Stimulated activated CD8-positive, alpha-beta memory T cell treated with anti-CD3 and anti-CD28 coated beads, Interleukin-7, amount 100 ng/mL, for 4 hours (primary cell): ENCODE measurements around the gene AHNAK.

Source experiments
- DNase-seq, 2 donors: peaks; one replicate each; pipeline ENCODE4 v3.0.0-alpha.2; 2020; ENCODE audit warnings: low read depth in 2 of 2

Gene AHNAK

DNA sequence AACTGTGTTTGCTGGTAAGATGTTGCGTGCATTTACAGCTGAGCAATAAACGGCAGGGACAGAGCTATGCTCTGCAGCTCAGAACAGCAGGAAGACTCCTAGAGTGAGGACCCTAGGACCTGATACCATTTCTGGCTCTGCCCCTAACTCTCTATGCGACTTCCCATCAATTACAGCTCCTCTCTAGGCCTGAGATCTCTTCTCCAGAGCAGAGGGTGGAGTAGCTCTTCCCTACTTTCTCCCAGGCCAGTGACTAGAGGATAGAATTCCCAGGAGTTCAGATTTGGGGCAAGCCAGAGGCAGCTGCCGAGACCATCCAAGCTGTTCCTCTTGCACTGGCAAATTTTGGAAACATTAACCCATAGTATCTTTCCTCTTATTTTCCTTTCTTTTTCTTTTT, 140.6 kb downstream of the AHNAK start:
- DNase-seq = no peak

DNA sequence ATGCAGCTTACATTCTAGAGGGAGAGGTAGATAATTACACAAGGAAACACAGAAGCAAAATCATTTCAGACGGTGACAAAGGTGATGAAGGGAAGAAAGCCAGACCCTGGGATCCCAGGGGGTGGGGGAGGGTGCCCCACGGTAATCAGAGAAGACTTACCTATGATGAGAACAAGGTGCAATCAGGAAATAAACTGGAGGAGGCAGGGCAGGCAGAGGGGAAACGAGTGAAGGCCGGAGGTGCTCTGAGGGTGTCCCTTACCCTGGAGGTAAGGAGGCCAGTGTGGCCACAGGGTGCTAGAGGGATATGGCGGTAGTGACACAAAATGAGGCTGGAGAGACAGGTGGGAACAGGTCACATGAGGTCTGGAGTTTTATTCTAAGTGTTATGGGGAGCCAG, 141.7 kb downstream of the AHNAK start:
- DNase-seq = no peak

DNA sequence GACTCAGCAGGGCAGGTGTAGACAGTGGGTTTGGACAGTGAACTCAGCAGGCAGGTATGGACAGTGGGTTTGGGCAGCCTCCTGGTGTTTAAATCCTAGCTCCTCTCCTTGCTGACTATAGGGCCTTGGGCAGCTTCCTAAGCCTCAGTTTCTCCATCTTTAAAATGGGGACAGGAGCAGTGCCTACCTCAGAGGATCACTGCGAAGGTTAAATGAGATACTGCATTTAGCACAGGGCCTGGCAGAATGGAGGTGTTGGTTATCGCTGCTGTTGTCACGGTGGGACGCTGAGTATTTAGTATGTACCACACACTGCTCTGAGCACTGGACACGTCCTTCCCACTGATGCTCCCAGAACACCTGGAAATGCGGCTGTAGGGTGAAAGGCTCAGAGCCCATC, 142.2 kb downstream of the AHNAK start:
- DNase-seq = no peak

DNA sequence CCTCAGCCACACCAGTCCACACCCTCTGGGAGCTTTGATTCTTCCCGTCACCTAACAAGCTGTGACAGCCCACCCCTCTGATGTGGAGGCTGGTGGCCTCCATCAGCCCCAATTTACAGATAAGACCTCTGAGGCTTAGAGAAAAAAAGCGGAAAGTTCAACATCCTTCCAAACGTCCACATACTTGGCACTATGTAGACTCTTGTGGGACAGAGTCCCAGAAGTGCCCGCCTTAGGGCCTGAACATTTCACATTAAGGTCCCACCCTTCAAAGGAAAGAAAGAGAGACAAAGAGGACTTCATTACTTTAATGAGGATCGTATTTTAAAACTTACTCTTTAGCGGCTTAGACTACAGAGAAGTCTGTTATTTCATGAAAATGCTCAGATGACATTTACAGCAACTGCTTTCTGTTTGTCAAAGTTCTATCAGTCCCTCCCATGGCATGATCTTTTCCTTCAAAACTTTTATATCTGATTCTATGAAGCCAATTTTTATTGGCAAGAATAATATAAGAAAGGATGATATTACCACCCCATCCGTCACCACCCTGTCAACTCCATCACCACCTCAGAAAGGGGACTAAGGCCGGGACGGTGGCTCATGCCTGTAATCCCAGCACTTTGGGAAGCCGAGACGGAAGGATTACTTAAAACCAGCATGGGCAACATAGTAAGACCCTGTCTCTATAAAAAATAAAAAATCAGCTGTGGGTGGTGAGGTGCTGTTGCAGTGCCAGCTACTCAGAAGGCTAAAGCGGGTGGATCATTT, 143.5 kb downstream of the AHNAK start:
- no peak for DNase-seq

DNA sequence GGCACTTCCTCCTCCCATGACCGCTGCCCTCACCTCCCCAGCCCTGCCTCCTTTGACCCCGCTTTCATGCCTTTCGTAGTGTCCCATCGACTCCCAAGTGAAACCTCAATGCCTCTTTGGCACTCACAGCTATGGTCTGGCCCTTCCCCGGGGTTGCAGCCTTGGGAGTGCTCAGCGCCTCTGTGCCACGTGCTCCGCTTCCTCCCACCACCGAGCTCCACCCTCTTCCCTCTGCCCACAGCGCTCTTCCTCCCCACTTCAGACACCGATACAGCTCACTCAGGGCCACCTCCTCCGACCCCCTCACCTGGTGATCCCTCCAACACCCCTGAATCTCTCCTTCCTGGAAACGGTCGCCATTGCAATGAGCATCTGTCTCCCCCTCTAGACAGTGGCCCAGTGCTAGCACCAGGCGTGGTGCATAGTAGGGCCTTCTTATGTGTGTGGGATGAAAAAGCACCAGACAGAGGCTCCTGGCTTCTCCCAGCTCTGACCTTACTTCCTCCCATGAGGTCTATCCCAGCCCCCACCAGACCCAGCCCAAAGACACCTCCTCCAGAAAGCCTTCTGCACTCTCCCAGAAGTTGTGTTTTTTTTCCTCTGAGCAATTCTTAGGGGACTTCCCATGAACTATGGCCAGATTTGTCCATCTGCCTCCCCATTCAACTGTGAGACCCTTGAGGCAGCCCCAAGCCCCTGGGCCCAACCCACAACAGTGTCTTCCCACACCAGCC, 144.2 kb downstream of the AHNAK start:
- peak; percentile 38 to 40 for DNase-seq

DNA sequence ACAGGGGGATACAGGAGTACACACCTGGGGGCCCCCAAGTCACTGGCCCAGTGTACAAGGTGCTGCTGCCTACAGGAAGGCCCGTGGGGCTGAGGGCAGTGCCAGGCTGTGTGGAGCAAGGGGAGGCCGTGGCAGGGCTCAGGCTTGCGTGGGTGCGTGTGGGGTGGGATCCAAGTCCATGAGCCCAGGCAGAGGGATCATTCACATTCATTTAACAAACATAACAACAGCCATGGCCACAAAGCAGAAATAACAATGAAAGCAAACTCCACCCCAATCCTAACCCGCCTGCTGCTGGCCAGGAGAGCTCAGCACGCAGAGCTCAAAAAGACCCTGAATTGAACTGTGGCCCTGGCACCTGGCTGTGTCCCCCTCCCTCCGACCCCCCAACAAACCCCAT, 144.8 kb downstream of the AHNAK start:
- no peak for DNase-seq

DNA sequence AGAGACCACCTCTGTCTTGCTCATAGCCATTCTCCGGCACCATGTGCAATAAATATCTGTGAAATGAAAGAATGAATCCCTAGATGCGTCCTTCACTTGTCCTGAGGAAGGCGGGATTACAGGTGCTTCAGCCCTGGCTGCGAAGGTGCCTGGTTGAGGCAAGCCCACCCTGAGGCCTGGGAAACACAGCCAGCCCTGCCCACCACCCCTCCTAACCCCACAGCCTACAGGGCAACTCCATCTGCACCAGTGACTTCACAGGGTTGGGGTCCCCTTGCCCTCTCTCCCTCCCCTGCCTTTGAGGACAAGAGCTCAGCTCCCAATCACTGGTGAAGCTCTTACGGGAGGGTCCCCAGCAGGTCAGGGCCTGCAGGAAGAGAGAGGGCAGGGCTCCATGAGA, 145.2 kb downstream of the AHNAK start:
- no peak for DNase-seq

DNA sequence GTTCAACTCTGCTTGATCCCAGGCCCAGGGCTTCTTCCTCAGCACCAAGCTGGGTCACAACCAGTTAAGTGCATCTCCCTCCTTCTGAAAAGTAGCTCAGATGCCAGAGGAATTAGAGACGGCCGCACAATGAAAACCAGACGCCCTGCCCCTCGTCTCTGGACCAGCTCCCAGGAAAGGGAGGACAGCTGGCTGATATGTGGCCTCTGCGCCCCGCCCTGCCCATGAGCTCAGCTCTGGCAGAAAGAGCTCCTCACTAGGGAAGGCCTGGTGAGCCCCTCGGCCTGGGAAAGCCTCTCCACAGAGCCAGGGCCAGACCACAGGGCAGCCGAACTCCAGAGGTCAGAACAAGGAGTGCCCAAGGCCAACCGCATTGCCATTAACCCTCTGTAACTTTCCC, 145.8 kb downstream of the AHNAK start:
- DNase-seq = no peak

DNA sequence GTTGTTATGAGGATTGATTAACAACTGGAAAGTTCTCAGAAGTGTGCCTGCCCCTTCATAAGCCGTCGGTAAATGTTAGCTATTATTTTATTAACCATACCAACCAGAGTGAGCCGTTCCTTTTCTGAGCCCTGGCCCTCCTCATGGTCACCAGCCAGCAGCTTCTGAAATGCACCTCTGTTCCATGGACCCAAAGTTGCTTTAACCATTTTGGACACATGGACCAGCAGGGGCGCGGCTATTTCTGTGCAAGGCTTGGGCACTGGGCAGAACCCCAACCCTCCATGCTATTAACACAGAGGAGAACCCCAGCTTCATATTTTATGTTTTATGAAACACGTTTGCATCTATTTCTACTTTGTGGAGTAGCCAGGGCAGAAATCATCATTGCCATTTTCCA, 146.3 kb downstream of the AHNAK start:
- no peak for DNase-seq

DNA sequence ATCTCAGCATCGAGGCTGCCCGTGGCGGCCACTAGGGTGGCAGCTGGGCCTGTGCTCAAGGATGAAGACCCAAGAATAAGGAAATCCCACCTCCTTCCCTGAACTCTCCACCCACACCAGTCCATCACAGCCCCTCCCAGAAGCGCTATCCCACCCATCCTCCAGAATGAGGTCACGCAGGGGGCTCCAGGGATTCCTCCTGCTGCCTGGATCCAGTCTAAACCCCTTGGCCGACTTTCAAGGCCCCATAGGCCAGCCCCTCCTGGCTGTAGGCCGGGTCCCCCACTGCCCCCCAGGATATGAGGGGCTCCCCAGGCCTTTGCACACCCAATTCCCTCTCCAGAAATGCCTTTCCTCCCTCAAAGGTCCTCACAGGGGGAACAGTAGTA, 146.7 kb downstream of the AHNAK start:
- no peak for DNase-seq

DNA sequence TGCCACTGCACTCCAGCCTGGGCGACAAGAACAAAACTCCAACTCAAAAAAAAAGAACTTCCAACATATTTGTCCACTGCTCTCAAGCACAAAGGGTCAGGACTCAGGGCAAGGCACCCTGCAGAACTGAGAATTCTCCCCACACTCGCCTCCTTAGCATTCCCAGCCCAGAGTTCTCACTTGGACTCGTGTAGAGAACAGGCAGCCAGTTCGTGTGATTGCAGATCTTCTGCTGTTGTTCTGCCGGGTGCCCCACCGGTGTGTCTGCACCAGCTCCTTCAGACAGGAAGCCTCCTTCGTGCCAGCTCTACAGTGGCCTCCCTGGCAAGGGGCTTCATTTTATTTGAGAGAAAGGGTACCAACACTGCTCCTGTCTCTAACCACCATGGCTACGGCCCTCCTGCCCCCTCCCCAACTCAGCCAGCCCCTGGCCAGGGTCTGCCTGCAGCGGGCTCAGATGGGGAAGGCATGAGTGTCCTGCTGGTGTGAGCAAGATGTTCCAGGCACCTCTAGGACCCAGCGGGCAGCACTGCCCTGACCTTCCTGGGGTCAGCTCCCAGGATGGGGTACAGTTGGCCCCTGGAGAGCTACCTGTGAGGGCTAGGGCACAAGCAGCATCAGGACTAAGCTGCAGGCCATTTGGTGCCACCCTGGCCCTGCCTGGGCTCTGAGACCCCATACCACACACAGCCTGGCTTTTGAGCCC, 147.3 kb downstream of the AHNAK start:
- DNase-seq = no peak

DNA sequence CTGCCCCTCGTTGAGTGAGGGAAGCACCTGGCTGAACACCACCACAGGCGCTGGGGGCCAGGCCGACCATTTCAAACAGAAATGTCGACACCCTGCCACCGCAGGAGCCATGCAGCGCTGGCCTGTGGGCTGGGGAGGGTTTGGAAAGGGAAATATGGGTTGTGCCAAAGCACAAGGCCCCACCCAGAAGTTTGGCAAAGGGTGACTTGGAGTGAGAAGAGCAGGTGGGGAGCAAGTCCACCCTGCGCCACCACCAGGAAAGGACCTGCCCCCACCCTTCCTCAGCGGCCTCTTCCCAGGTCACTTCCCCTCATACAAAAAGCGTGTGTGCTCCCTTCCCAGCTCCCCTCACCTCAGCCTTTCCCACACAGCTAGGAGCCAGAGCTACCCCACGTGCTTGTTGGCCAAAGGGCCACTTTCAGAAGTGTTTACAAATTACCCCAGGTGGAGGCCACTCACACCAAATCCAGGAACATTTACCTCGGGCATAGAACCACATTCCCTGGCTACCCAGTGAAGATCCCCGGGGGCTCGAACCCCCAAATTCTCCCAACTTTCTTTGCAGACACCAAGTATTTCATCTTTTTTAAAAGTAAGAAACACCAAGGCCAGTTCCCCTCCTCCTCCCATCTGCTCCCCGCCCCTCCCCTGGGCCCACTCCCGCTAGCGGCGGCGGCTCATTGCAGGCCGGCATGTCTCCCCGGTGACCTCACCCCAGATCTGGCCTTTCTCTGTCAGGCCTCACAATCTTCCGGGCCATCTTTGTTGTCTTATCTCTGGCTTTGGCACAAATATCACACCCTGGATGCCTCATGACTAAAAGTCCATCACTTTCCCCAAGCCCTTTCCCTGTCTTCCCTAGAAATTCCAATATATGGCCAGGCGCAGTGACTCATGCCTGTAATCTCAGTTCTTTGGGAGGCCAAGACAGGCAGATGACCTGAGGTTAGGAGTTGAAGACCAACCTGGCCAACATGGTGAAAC, 148.3 kb downstream of the AHNAK start:
- no peak for DNase-seq

DNA sequence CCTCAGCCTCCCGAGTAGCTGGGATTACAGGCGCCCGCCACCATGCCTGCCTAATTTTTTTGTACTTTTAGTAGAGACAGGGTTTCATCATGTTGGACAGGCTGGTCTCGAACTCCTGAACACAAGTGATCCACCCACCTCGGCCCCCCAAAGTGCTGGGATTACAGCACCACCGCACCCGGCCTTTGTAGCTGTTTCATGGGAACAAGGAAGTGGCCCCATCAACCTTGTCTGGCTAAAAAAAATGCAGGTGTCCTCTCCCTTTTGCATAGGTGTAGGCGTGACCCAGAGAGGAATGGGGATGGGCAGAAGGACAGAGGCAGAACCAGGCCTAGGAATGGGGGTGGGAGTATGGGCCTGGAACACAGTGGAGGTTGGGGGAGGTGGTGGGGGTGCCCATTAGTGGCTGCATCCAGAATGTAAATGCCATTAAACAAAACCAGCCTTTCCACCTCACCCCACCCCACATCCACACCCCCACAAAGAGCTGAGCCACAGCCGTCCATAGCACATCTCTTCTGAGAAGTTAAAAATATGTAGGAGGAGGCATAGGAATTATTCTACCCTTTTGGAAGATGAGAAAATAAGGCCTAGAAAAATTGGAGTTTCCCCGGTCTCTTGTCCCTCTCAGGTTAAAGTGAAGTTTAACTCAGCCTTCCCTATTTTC, 150.6 kb downstream of the AHNAK start:
- DNase-seq = no peak

DNA sequence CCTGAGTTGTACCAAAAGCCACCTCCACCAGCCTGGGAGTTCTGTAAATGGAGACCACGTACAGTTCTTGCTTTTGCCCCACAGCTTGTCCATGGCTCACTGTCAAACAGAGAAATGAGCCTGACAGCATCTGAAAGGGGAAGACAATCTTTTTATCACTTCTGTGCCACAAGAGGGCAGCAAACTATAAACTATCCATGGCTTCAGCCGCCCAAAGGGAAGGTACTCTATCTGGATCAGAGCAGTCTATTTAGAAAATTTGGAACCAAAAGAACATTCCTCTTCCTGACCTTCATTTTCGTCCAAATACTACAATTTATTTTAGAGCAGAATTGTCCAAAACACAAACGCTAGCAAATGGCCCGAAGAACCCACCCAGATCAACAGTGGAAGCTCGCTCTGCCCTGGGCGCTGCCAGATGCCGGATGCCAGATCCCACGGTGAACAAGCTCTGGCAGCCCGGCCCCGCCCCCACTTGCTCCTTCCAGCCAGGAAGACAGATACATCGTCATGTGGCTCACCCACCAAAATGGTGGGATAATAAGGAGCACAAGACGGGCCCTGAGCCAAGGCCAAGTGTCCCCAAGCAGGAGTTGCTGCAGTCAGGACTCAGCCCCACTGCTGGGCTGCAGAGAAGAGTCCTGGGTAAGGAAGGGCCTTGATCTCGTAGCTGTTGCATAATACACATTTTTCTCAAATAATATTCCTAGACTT, 151.6 kb downstream of the AHNAK start:
- peak in 1 of 2 donors; percentile 38 for DNase-seq

DNA sequence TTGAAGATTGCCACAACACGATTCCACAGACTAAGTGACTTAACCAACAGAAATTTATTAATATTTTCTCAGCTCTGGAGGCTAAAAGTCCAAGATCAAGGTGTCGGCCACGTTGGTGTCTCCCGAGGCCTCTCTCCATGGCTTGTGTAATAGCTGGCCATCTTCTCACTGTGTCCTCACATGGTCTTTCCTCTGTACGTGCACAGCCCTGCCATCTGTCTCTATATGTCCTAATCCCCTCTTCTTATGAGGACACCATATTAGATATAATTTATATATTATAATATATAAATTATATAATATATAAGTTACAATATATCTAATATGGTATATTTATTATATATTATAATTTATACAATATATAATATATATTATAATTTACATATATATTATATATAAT, 152.9 kb downstream of the AHNAK start:
- DNase-seq = no peak

DNA sequence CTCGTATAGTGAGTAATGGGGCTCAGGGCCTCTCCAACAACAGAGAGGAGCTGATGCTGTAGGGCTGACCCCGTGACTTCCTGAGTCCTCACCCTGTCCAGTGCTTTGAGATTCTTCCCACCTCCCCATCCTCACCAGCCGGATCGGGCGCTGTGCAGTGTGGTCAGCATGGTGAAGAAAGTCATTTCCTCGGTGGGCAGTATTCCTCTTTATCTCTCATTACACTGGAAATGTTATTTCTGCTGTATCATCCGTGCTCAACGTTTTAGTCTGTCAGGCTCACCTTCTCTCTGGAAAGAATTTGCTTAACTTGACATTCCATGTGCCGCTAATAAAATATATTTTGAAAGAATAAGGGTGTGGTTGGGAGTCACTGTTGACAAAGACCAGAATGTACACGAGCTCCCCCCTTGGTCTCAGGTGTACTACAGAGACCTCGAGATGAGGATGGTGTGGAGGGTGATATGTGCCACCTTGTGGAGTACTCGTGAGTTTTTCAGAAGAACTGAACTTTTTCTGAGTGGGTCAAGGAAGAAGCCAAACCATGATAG, 153.5 kb downstream of the AHNAK start:
- DNase-seq = no peak

DNA sequence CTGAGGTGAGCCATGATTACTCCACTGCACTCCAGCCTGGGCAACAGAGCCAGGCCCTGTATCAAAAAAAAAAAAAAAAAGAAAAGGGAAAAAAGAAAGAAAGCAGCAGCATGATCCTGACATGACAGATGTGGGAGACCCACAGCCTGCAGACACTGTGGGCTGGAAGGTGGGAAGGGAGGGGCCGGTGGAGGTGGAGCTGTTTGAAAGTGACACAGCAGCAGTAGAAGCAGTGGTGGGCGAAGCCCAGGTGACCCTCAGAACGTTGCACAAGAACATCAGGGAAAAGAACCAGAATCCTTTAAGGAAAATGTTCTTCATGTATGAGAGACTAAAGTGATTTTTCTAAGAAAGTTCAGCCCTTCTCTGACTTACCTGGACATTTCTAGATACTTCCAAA, 154.1 kb downstream of the AHNAK start:
- no peak for DNase-seq

DNA sequence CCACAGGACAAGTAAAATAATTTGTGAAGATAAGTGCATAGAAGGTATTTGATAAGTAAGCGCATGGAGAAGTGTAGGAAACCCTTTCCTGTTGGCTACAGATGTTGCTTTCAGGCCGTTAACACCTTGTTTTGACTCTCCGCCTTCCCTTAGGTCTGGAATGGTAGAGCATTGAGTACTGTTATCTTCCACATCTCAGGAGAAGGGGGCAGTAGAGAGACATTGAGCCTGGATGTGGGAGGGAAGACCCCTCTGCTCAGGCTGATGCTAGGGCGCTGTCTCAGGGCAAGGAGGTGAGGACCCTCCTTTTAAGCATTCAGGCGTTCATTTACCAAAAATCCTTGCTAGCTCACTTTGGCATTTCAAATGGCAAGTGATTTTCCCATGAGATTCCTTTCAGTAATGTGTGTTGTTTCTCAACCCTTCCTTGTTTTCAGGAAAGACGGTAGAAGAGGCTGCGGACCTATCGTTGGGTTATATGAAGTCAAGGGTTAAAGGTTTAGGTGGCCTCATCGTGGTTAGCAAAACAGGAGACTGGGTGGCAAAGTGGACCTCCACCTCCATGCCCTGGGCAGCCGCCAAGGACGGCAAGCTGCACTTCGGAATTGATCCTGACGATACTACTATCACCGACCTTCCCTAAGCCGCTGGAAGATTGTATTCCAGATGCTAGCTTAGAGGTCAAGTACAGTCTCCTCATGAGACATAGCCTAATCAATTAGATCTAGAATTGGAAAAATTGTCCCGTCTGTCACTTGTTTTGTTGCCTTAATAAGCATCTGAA, 154.8 kb downstream of the AHNAK start:
- no peak for DNase-seq

DNA sequence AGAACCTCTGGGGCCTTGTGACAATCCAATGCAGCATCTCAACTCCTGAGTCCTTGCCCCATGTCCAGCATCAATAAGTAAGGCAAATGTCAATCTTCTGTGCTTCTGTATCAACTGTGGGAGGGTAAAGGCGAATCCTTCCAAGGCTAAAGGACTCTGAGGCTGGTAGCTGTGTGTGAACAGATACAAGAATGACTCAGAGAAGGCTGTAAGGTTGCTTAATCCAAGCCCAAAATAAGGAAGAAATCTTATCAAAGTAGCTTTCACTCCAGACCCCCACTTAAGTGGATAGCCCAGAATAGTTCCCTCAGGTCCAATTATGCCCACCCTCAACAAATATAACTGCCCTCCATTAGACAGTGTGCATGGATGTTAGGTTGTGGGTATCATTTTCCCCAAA, 155.9 kb downstream of the AHNAK start:
- no peak for DNase-seq
